H1 (cell line): ENCODE data around the gene GABRG3. TPM values are rescaled to one million over a fixed set of nuclear protein-coding genes. Genes with fewer than 3 reads are reported as not detected.

ENCODE experiments used
- CTCF ChIA-PET: fragments of 300-600 bp; sonication (Branson Sonifier 250); formaldehyde crosslinking; loops from one replicate; lab custom pipeline; 2021; ENCODE audit not compliant: partially characterized antibody; lab: Charles Lee
- POLR2A ChIA-PET: fragments of 300-600 bp; sonication (Branson Sonifier 250); formaldehyde crosslinking; loops from one replicate; lab custom pipeline; 2021; ENCODE audit warnings: inconsistent platforms; ENCODE audit not compliant: partially characterized antibody; lab: Charles Lee
- DNase-seq, 2 experiments: peaks; one replicate each; pipeline versions ENCODE4 v3.0.0 to v3.0.0-alpha.2; 2010 to 2022; ENCODE audit warnings: low spot score in 2 of 2, low read depth in 1 of 2, mixed read lengths in 1 of 2
- FAIRE-seq: peaks from 2 replicates; lab custom pipeline; 2011; peaks lifted over from hg19 to GRCh38; lab: Jason Lieb, UNC
- H2AFZ ChIP-seq: 2 replicates; pipeline ENCODE4 v1.8.1; 2012; ENCODE audit warnings: low read length, inconsistent platforms
- H2AK5ac ChIP-seq: 2 replicates; pipeline ENCODE4 v1.6.1; 2013; ENCODE audit warnings: low read depth, low read length
- H2BK120ac ChIP-seq: replicated peaks from 2 replicates; pipeline ENCODE3; 2013; ENCODE audit warnings: low read depth, low read length, inconsistent platforms
- H2BK12ac ChIP-seq: 2 replicates; pipeline ENCODE4 v1.6.1; 2013; ENCODE audit warnings: low read depth, low read length
- H2BK15ac ChIP-seq: 2 replicates; pipeline ENCODE4 v1.6.1; 2013; ENCODE audit warnings: low read length
- H2BK20ac ChIP-seq: 2 replicates; pipeline ENCODE4 v1.6.1; 2013; ENCODE audit warnings: low read length
- H2BK5ac ChIP-seq: 2 replicates; pipeline ENCODE4 v1.6.1; 2013; ENCODE audit warnings: low read depth, low read length
- H3K14ac ChIP-seq: 2 replicates; pipeline ENCODE4 v1.6.1; 2013; ENCODE audit warnings: inconsistent platforms; ENCODE audit not compliant: insufficient read length
- H3K18ac ChIP-seq: 2 replicates; pipeline ENCODE4 v1.6.1; 2013; ENCODE audit warnings: low read length; ENCODE audit errors: extremely low read depth
- H3K23ac ChIP-seq: 2 replicates; pipeline ENCODE4 v1.6.1; 2013; ENCODE audit warnings: inconsistent platforms; ENCODE audit not compliant: insufficient read length
- H3K23me2 ChIP-seq: 2 replicates; pipeline ENCODE4 v1.6.1; 2013; ENCODE audit warnings: low read depth, low read length
- H3K27ac ChIP-seq: 2 replicates; pipeline ENCODE4 v1.6.1; 2011; ENCODE audit warnings: low read depth, low read length, inconsistent platforms
- H3K27me3 ChIP-seq, 4 experiments: replicated peaks in 1 of 4; 1 replicate in 1 of 4; 2 replicates in 3 of 4; pipeline versions ENCODE4 v1.6.1 to v1.8.1; 2011 to 2013; ENCODE audit warnings: low read length in 3 of 4, mild to moderate bottlenecking in 3 of 4, inconsistent platforms in 2 of 4, mixed read lengths in 2 of 4, moderate library complexity in 1 of 4; ENCODE audit not compliant: control insufficient read depth in 3 of 4, insufficient read depth in 3 of 4; ENCODE audit errors: extremely low read depth in 1 of 4
- H3K36me3 ChIP-seq, 4 experiments: 2 replicates each; pipeline versions ENCODE4 v1.6.1 to v1.8.1; 2011 to 2013; ENCODE audit warnings: mild to moderate bottlenecking in 4 of 4, low read length in 3 of 4, moderate library complexity in 2 of 4, control low read depth in 1 of 4, inconsistent platforms in 1 of 4; ENCODE audit not compliant: insufficient read depth in 4 of 4, control insufficient read depth in 2 of 4
- H3K4ac ChIP-seq: replicated peaks from 2 replicates; pipeline ENCODE3; 2013; ENCODE audit warnings: low read length, low read depth, mixed read lengths, inconsistent platforms; ENCODE audit not compliant: insufficient read length
- H3K4me1 ChIP-seq, 4 experiments: replicated peaks in 1 of 4; 1 replicate in 1 of 4; 2 replicates in 3 of 4; pipeline versions ENCODE4 v1.6.1 to v1.8.1; 2011 to 2013; ENCODE audit warnings: low read length in 3 of 4, inconsistent platforms in 2 of 4, mixed read lengths in 1 of 4; ENCODE audit not compliant: insufficient read depth in 4 of 4, control insufficient read depth in 3 of 4
- H3K4me2 ChIP-seq, 2 experiments: 2 replicates each; pipeline versions ENCODE4 v1.6.1 to v1.8.1; 2011 to 2013; ENCODE audit warnings: low read depth in 2 of 2, low read length in 2 of 2, control low read depth in 1 of 2, inconsistent platforms in 1 of 2, mild to moderate bottlenecking in 1 of 2; ENCODE audit not compliant: insufficient read depth in 1 of 2
- H3K4me3 ChIP-seq, 4 experiments: fragments of 200-600, 300-600 bp in 1 of 4; sonication (generic), shearing (Covaris generic), sonication (Bioruptor Twin) in 1 of 4; 2 replicates each; pipeline versions ENCODE4 v1.5.1 to v1.8.1; 2011 to 2016; ENCODE audit warnings: low read length in 4 of 4, low read depth in 3 of 4, control low read depth in 2 of 4, inconsistent platforms in 2 of 4, mild to moderate bottlenecking in 2 of 4, mixed read lengths in 1 of 4, moderate library complexity in 1 of 4; ENCODE audit not compliant: insufficient read depth in 2 of 4; ENCODE audit errors: extremely low read depth in 1 of 4
- H3K56ac ChIP-seq: replicated peaks from 2 replicates; pipeline ENCODE3; 2013; ENCODE audit warnings: low read depth, mild to moderate bottlenecking, mixed read lengths, low read length, inconsistent platforms; ENCODE audit not compliant: insufficient read length
- H3K79me1 ChIP-seq: 2 replicates; pipeline ENCODE4 v1.6.1; 2013; ENCODE audit warnings: low read depth, low read length, control low read depth
- H3K79me2 ChIP-seq, 2 experiments: 2 replicates each; pipeline versions ENCODE4 v1.6.1 to v1.8.1; 2012 to 2013; ENCODE audit warnings: low read length in 2 of 2, mild to moderate bottlenecking in 2 of 2, inconsistent platforms in 1 of 2; ENCODE audit not compliant: insufficient read depth in 2 of 2, control insufficient read depth in 1 of 2
- H3K9ac ChIP-seq, 4 experiments: replicated peaks in 1 of 4; 1 replicate in 1 of 4; 2 replicates in 3 of 4; pipeline versions ENCODE4 v1.6.1 to v1.8.1; 2011 to 2013; ENCODE audit warnings: low read depth in 3 of 4, low read length in 3 of 4, control low read depth in 2 of 4, mild to moderate bottlenecking in 2 of 4, moderate library complexity in 2 of 4, inconsistent platforms in 1 of 4; ENCODE audit errors: extremely low read depth in 1 of 4
- H3K9me3 ChIP-seq, 2 experiments: 2 replicates each; pipeline versions ENCODE4 v1.6.1 to v1.8.1; 2012 to 2013; ENCODE audit warnings: mild to moderate bottlenecking in 2 of 2, moderate library complexity in 2 of 2, control low read depth in 1 of 2, inconsistent platforms in 1 of 2, low read depth in 1 of 2, low read length in 1 of 2, mixed read lengths in 1 of 2; ENCODE audit not compliant: insufficient read depth in 2 of 2
- H4K20me1 ChIP-seq, 2 experiments: replicated peaks in 1 of 2; 2 replicates each; pipeline versions ENCODE3 to v1.8.1; 2011 to 2013; ENCODE audit warnings: inconsistent platforms in 2 of 2, low read length in 2 of 2, mild to moderate bottlenecking in 1 of 2; ENCODE audit not compliant: insufficient read depth in 2 of 2, control insufficient read depth in 1 of 2
- H4K5ac ChIP-seq: 2 replicates; pipeline ENCODE4 v1.6.1; 2013; ENCODE audit warnings: low read length, low read depth, mixed read lengths, inconsistent platforms; ENCODE audit not compliant: insufficient read length
- H4K8ac ChIP-seq: 2 replicates; pipeline ENCODE4 v1.8.0; 2013; ENCODE audit warnings: mild to moderate bottlenecking, moderate library complexity, low read length, inconsistent platforms; ENCODE audit not compliant: insufficient read depth; ENCODE audit errors: extremely low read depth
- H4K91ac ChIP-seq: replicated peaks from 2 replicates; pipeline ENCODE3; 2013; ENCODE audit warnings: low read length, mixed read lengths, inconsistent platforms; ENCODE audit not compliant: insufficient read length
- CHD2 ChIP-seq: IDR thresholded peaks from 2 replicates; pipeline ENCODE4 v1.6.1; 2012; ENCODE audit warnings: low read length, improper control_type of control experiment
- WGBS, 2 experiments: shearing (Covaris generic) in 1 of 2; methylation state at CpG; one replicate each; pipeline versions ENCODE4 v1.1.6 to v1.1.7; 2013 to 2015; ENCODE audit warnings: low lambda C conversion rate in 2 of 2, mixed read lengths in 2 of 2, inconsistent platforms in 1 of 2, low coverage in 1 of 2, missing lambda C conversion rate in 1 of 2; ENCODE audit not compliant: insufficient replicate concordance in 2 of 2, insufficient coverage in 1 of 2, insufficient read length in 1 of 2; ENCODE audit errors: extremely low coverage in 1 of 2, missing lambda C conversion rate in 1 of 2; 5-methylcytosine and 5-hydroxymethylcytosine counted together
- polyA plus RNA-seq, 7 experiments: library from polyadenylated mRNA; depleted of rRNA in 3 of 7; stranded (reverse) in 5 of 7; unstranded in 2 of 7; fragments of >200 nt in 5 of 7; fragments of 200-250 nt in 2 of 7; gene quantifications; 1 replicate in 5 of 7; 2 replicates in 1 of 7; 4 replicates in 1 of 7; pipeline versions ENCODE4 v1.2.1 to v1.2.3, GENCODE V29; 2011 to 2013; ENCODE audit warnings: missing spikeins in 2 of 7, mixed read lengths in 2 of 7
- total RNA-seq: library from RNA; stranded (reverse); fragmentation: NEBNext Ultra II Directional; extraction: Animal tissue kit (Norgen Biotek cat#: 25700); gene quantifications from 2 replicates; pipeline ENCODE4 v1.2.1, GENCODE V29; 2021

Gene GABRG3
- total and polyA plus RNA-seq, 2 of the 8 experiments (the other 6 are each of a cell fraction or from before 2014, with no cell fraction given): 0.17 to 0.80 TPM

- H3K4me3 ChIP-seq: no peak overlapping the region
- H4K20me1 ChIP-seq: no peaks in the 10 kb centered on the region
- no peaks in the 10 kb centered on the region for H3K79me1 ChIP-seq
- no peaks in the 10 kb centered on the region for H3K4me1 ChIP-seq
- H3K27ac ChIP-seq: no peak overlapping the region
- no peaks in the 10 kb centered on the region for H3K27me3 ChIP-seq
- no peak for FAIRE-seq
- no peak overlapping the region for H2BK5ac ChIP-seq
- H4K5ac ChIP-seq: no peak overlapping the region
- no peak overlapping the region for H3K23ac ChIP-seq
- no peak overlapping the region for H4K8ac ChIP-seq
- H3K4me2 ChIP-seq: no peak overlapping the region
- POLR2A ChIA-PET: no interaction called here
- WGBS, 2 experiments: 94% methylated on average over 19 of the region's 20 CpGs; no CpG with 5 or more reads in 1 of the 2 experiments
- H3K9me3 ChIP-seq: no peaks in the 10 kb centered on the region
- no peak for DNase-seq
- H3K56ac ChIP-seq: no peak overlapping the region
- no peaks in the 10 kb centered on the region for H3K36me3 ChIP-seq
- H3K9ac ChIP-seq: no peak overlapping the region
- no peak overlapping the region for H2AFZ ChIP-seq
- no peak overlapping the region for H3K14ac ChIP-seq
- no peaks in the 10 kb centered on the region for H3K79me2 ChIP-seq
- no peak overlapping the region for H2BK12ac ChIP-seq
- no peak overlapping the region for H2BK20ac ChIP-seq
- no peak overlapping the region for H2BK120ac ChIP-seq
- H4K91ac ChIP-seq: no peak overlapping the region
- no peak overlapping the region for H2AK5ac ChIP-seq
- H3K23me2 ChIP-seq: no peaks in the 10 kb centered on the region
- H3K18ac ChIP-seq: no peak overlapping the region
- TF ChIP-seq CHD2: no peak
- no peak overlapping the region for H3K4ac ChIP-seq
- CTCF ChIA-PET: no interaction called here
- no peak overlapping the region for H2BK15ac ChIP-seq
These were observed 603.6 kb downstream of the GABRG3 start for GRCh38 chr15:27574541-27575054.
